NCI-H2196 treated with DMSO at 0.1 percent for 48 hours (cell line): Measurements from ENCODE around the gene ATP8A2.

Experiments
- DNase-seq: peaks from one replicate; lab custom pipeline; 2025; ENCODE audit not compliant: unreplicated experiment; lab: John Stamatoyannopoulos, UW

Gene ATP8A2

DNA sequence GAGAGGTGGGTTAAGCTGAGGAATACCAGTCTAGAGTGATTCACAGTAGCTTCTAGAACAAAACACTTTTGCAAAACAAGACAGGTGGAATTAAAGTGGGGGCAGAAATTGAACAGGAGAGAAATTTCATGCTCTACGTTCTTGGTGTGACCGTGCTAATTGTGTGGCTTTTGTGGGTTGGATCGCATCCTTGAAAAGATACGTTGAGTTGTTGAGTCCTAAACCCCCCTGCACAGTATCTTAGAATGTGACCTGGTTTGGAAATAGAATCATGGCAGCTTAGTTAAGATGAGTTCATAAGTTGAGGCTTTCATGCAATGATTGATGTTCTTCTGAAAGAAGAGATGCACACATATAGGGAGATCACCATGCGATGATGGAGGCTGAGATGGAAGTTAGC is 308.2 kb downstream of the ATP8A2 start:
- no peak for DNase-seq

- no peak for DNase-seq
Observed at GRCh38 chr13:25682276-25682675, 310.5 kb downstream of the ATP8A2 start.

- DNase-seq: no peak
Observed at GRCh38 chr13:25683056-25683455, 311.3 kb downstream of the ATP8A2 start.

DNA sequence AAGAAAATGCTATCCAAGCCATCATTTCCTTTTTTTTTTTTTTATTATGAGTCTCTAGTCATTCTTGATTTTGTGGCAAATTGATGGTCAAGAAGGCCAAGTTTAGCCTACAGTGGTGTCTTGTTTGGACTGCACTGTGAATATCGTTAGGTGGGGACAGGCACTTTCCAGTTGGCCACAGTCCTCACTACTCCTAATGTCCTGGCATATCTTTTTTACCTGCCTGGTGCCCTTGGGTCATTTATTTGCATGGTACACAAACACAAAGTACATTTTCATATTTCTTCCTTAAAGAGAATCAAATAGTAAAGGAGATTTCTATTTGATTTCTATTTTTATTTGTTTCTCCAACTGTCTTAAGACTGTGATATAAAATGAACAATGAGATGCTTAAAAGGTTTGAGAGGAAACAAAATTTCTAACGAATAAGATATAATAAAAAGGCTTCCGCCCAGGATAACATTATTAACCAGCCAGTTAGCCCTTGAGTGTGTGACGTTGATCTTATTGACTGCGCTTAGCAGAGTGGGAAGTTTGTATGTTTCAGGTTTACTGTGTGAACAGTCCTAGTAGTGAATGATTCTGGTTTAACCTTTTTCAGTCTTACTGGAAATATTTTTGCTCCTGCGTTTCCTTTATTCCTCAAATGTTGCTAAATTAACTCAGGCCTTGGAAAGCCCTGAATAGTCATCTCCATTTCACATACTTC is 312.0 kb downstream of the ATP8A2 start:
- DNase-seq: no peak

- no peak for DNase-seq
Observed at GRCh38 chr13:25684491-25684890, 312.7 kb downstream of the ATP8A2 start.

DNA sequence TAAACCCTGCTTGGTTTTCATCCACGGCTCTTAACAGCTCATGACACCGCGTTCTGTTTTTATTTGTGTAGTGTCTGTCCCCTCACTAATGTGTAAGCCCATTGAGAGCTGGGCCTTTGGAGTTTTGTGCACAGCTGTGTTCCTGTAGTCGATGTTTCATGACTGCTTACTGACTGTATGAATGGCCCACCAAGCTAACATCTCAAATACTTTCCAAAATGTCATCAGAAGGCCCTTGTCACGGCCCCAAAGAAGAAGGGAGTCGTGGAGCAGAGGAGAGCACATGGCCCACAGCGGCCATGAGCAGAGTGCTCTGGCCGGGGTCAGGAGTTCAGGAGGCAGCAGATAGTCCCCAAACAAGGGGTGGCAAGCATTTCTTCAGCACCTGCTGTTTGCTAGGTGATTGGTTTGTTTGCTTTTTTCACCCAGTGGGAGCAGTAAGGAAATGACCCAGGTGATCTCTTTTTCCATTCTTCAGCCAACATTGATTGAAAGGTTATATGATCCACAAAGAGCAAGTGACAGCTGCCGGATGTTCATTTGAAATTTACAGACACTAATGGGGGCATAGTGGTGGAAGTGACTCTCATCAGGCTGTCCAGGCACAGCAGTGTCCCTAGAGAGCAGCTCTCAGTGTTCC is 315.2 kb downstream of the ATP8A2 start:
- peak; percentile 80 for DNase-seq

DNA sequence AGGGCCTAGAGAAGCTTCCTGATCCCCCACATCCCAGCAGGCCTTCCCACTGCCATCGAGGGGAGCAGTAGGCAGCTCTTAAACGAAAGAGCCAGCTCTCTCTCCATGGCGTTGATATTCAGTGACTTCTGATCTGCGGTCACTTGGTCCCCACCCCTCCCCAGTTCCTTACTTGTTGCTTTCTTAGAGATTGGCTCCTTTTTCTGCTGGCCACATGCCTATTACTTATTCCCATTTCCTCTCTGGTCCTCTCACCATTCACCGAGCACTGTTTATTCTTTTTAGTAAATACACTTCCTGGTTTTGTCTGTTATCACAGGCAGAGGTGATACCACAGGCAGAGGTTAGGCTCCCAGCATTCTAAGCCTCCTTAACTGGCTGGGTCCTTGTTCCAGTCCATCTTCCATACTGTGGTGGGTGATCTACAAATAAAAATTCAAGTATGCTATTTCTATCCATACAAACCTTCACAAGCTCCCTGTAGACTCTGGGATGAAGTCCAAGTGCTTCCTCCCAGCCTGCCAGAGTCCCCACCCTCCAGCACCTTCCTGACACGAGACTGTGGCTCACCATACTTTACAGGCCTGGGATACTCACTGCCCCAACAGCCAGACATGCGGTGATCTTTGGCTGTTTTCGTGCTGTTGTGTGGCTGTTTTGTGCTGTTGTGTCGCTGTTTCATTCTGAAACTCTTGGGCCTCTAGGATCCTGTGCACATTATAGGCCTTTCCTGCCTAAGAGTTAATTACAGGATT is 315.9 kb downstream of the ATP8A2 start:
- DNase-seq: peak; percentile 72

DNA sequence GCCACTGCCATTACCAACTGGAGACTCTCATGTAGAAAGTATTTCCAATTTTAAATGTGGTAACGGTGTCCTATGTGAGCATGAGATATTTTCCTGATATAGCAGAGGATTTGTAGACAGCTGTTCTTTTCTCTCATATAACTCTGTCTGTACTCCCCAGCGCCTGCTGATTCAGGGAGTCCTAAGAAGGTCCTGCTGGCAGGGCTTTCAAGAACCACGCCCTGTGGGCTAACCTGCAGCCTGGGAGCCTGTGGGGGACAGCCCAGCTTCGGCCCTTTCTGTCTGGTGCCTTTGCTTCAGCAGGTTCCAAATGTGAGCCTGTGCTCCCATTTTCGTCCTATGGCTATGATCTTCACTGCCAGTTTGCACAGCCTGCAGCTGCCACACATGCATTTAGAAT is 316.8 kb downstream of the ATP8A2 start:
- no peak for DNase-seq

DNA sequence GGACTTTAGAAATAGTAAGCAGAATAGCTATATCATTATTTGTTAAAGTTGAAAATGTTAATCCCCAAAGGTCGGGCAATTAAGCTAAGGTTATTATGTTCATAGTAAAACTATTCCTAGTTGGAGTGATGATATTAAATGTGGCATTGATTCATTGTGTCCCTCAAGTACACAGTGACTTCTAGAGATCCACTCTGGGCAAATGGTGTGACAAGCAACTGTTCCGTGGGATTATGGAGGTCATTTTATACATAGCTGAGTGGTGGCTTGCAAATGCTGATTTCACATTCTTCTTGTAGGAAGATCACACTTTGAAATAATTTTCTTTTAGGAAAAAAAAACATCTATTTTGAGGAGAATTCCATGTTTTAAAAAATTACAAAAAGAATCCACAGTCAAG is 317.8 kb downstream of the ATP8A2 start:
- no peak for DNase-seq

GRCh38 chr13:25690582-25690981 is 318.8 kb downstream of the ATP8A2 start:
- no peak for DNase-seq

DNA sequence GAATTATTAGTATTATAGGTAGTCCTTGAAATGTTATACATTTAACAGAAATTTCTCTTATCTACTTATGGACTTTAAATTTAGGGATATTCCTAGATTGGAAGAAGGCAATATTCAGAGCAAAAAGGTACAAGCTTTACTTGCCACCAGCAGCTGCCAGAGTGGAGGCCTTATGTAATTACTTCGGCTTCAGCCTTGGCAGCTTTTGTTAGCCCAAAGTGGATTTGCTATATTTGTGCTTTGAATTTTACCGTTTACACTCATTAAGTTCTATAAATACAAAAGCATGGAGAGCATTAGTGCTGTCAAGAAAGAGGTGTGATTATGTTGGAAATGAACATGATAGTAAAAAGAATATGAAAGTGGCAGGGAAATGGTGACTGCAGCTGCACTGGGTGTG is 319.9 kb downstream of the ATP8A2 start:
- DNase-seq: no peak

DNA sequence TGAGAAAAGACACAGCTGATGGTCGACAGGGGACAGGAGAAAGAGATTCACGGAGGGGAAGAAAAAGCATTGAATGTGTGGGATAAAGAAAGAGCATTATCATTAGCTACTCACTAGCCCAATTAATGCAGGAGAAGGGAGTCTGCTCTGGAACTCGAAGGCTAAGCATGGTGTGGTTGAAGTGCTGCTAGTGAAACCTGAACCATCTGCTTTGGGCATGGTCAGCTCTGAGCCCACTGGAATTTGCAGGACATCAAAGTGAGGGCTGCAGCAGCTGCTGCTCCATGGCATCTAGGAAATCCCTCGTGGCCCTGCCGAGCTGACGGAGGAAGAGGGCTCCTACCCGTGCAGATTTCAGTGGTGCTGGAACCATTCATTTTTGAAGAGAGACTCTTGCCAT is 320.3 kb downstream of the ATP8A2 start:
- DNase-seq: peak; percentile 10

DNA sequence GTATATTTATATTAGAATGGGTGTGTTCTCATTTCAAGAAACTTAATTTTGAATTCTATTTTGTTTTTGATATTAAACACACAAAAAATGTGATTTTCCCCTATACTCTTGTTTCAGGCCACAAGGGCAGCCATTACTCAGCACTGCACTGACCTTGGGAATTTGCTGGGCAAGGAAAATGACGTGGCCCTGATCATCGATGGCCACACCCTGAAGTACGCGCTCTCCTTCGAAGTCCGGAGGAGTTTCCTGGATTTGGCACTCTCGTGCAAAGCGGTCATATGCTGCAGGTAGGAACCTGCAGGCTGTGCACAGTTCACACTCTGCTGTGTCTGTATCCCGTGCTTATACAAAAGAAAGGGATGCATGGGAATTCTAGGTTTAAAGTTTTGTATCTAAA is 327.3 kb downstream of the ATP8A2 start:
- DNase-seq: no peak

DNA sequence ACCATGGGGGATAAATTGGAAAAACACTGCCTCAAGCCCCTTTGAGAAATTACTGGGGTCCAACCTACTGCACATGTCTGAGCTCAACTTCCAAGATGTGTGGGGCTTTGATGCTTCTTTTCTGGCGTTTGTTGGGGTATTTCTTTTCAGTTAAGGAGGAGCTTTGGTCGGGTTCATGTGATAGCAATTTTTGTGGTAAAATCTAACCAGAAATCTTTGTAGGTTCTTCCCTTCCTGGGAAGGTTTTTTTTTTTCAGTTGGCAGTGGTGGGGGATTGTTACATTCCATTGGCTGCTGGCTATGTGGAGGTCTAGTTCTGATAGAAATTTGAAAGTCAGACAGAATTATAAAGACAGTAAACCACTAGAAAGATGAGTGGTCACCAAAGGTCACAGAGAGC is 327.8 kb downstream of the ATP8A2 start:
- DNase-seq: no peak

GRCh38 chr13:25701304-25701703 is 329.5 kb downstream of the ATP8A2 start:
- no peak for DNase-seq

- no peak for DNase-seq
Observed at GRCh38 chr13:25702386-25702785, 330.6 kb downstream of the ATP8A2 start.

DNA sequence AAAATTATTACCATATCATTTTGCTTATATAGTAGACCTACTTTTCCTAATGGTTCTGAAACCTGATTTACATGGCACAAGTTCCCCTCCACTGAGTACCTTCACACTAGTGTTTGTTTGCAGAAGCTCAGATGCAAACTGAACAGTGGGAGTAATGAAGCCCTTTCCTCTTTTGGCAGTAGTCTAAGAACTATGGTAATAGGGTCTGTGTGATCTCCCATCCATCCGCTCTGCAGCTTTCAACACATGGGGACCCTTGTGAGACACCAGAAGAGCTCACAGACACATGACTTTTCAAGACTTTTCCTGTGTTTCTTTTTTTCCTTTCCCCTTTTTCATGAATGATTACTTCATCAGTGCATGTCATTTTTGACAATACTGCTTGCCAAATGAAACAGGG is 336.0 kb downstream of the ATP8A2 start:
- no peak for DNase-seq

DNA sequence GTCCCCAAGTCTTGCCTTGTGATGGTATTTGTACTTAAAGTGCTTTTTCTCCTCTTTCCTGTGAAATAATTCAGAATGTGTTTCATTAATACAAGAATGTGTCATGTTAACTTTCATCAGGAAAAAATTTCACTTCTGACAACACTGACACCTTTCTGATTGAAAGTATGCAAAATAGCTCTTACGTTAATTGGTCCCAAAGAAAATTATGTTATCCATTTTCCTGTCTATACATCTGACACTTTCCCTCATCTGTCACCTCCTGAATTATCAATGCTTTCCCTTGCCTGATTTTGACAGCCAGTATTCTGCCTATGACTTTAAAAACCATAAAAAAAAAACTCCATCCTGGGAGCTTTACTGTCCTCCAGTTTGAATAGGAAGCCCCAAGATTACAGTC is 336.5 kb downstream of the ATP8A2 start:
- DNase-seq: no peak

- no peak for DNase-seq
Observed at GRCh38 chr13:25709088-25709487, 337.3 kb downstream of the ATP8A2 start.

DNA sequence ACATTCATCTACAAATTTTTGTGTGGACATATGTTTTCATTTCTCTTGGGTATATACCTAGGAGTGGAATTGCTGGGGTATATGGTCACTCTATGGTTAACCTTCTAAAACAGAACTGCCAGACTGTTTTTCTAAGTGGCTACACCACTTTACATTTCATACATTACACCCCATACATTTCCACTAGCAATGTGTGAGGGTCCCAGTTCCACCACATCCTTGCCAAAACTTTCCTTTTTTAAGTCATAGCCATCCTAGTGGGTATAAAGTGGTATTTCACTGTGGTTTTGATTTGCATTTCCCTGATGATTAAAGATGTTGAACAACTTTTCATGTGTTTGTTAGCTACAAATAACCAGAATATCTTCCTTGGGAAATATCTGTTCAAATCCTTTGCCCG is 344.0 kb downstream of the ATP8A2 start:
- DNase-seq: no peak

- no peak for DNase-seq
Observed at GRCh38 chr13:25717666-25718197, 346.0 kb downstream of the ATP8A2 start.

DNA sequence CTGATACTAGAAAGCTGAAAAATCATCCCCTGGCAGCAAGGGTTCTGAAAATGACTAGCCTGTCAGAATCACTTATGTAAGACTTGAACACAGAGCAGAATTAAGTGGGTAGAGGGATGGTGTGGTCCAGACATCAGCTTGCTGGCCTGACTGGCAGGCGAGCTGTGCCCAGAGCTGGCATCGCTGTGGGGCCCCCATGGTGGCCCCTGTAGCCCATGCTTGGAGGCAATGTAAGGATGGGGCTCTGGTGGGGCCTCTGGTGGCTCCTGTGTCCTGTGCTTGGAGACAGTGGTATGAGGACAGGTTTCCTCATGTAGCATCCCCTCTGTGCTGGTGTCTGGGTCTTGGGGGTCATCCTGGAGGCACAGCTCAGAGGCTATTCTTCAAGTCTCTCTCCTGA is 347.9 kb downstream of the ATP8A2 start:
- no peak for DNase-seq
